ENCODE data around the gene LAMC3.

LAMC3 gene

GRCh38 chr9:131013015-131013755 is 4.2 kb downstream of the LAMC3 start:
- no peak for DNase-seq

GRCh38 chr9:131013771-131014676 is 5.0 kb downstream of the LAMC3 start:
- no peak for DNase-seq

GRCh38 chr9:131015112-131015511 is 6.1 kb downstream of the LAMC3 start:
- no peak for DNase-seq

- DNase-seq = no peak
Observed at GRCh38 chr9:131015876-131016397, 7.0 kb downstream of the LAMC3 start.

- no peak for DNase-seq
Observed at GRCh38 chr9:131017067-131017466, 8.1 kb downstream of the LAMC3 start.

- no peak for DNase-seq
Observed at GRCh38 chr9:131018621-131019020, 9.6 kb downstream of the LAMC3 start.

- DNase-seq = no peak
Observed at GRCh38 chr9:131019388-131020239, 10.6 kb downstream of the LAMC3 start.

- no peak for DNase-seq
Observed at GRCh38 chr9:131020388-131020787, 11.4 kb downstream of the LAMC3 start.

- no peak for DNase-seq
Observed at GRCh38 chr9:131020862-131021261, 11.9 kb downstream of the LAMC3 start.

- DNase-seq = no peak
Observed at GRCh38 chr9:131021785-131022184, 12.8 kb downstream of the LAMC3 start.

GRCh38 chr9:131024978-131025868 is 16.2 kb downstream of the LAMC3 start:
- no peak for DNase-seq

GRCh38 chr9:131025953-131026858 is 17.2 kb downstream of the LAMC3 start:
- DNase-seq = no peak

GRCh38 chr9:131027048-131027871 is 18.3 kb downstream of the LAMC3 start:
- no peak for DNase-seq

- DNase-seq = no peak
Observed at GRCh38 chr9:131027872-131028179, 18.9 kb downstream of the LAMC3 start.

- no peak for DNase-seq
Observed at GRCh38 chr9:131028221-131028884, 19.4 kb downstream of the LAMC3 start.

- no peak for DNase-seq
Observed at GRCh38 chr9:131028931-131029573, 20.1 kb downstream of the LAMC3 start.

GRCh38 chr9:131029574-131029952 is 20.6 kb downstream of the LAMC3 start:
- DNase-seq = no peak

GRCh38 chr9:131030239-131031004 is 21.4 kb downstream of the LAMC3 start:
- DNase-seq = no peak
